ENCODE measurements around the gene SOCS2.

SOCS2 gene

DNA sequence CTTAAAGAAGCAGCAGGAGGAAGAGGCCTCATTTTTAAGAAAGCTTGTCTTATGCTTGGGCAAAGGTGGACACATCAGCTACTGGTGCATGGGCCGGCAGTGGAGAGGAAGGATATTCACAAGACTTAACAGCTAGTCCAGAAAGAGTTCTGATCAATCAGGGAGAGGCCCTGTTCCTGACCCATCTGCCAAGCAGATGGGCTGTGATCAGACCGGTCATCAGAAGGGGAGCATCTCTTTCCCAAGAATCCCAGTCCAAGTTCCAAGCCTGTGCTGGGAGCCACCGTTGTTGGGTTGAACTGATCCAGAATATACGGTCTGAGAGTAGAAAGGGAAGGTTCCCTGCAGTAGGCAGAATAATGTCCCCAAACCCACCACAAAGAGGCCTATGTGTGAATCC is 32.7 kb upstream of the SOCS2 start:
- ATAC-seq: no peak
- no peak for TF ChIP-seq ISL1 (CRISPR knock-in tag; IDR thresholded peaks at IDR 0.05)
- TF ChIP-seq ZNF565 (CRISPR knock-in tag; conservative IDR thresholded peaks at IDR 0.05; ENCODE audit: low read depth): no peak
- TF ChIP-seq, protein P1, sequence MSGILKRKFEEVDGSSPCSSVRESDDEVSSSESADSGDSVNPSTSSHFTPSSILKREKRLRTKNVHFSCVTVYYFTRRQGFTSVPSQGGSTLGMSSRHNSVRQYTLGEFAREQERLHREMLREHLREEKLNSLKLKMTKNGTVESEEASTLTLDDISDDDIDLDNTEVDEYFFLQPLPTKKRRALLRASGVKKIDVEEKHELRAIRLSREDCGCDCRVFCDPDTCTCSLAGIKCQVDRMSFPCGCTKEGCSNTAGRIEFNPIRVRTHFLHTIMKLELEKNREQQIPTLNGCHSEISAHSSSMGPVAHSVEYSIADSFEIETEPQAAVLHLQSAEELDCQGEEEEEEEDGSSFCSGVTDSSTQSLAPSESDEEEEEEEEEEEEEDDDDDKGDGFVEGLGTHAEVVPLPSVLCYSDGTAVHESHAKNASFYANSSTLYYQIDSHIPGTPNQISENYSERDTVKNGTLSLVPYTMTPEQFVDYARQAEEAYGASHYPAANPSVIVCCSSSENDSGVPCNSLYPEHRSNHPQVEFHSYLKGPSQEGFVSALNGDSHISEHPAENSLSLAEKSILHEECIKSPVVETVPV (CRISPR knock-in tag; IDR thresholded peaks at IDR 0.05): no peak
- no peak for TF ChIP-seq CSDC2 (CRISPR knock-in tag; IDR thresholded peaks at IDR 0.05)
- no peak for TF ChIP-seq OSR1 (CRISPR knock-in tag; IDR thresholded peaks at IDR 0.05)
- TF ChIP-seq CREB5 (CRISPR knock-in tag; IDR thresholded peaks at IDR 0.05; ENCODE audit: low read depth): no peak
- TF ChIP-seq GLIS3 (CRISPR knock-in tag; IDR thresholded peaks at IDR 0.05): no peak

GRCh38 chr12:93540466-93540865 is 32.0 kb upstream of the SOCS2 start:
- no peak for TF ChIP-seq BACH2 (CRISPR knock-in tag; IDR thresholded peaks at IDR 0.05; ENCODE audit: borderline replicate concordance)
- no peak for TF ChIP-seq RARB (CRISPR knock-in tag; IDR thresholded peaks at IDR 0.05)
- TF ChIP-seq ZNF565 (CRISPR knock-in tag; conservative IDR thresholded peaks at IDR 0.05; ENCODE audit: low read depth): no peak
- no peak for TF ChIP-seq CREB5 (CRISPR knock-in tag; IDR thresholded peaks at IDR 0.05; ENCODE audit: low read depth)
- TF ChIP-seq SNAI2 (CRISPR knock-in tag; IDR thresholded peaks at IDR 0.05): no peak
- TF ChIP-seq, protein P2, sequence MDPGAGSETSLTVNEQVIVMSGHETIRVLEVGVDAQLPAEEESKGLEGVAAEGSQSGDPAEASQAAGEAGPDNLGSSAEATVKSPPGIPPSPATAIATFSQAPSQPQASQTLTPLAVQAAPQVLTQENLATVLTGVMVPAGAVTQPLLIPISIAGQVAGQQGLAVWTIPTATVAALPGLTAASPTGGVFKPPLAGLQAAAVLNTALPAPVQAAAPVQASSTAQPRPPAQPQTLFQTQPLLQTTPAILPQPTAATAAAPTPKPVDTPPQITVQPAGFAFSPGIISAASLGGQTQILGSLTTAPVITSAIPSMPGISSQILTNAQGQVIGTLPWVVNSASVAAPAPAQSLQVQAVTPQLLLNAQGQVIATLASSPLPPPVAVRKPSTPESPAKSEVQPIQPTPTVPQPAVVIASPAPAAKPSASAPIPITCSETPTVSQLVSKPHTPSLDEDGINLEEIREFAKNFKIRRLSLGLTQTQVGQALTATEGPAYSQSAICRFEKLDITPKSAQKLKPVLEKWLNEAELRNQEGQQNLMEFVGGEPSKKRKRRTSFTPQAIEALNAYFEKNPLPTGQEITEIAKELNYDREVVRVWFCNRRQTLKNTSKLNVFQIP (CRISPR knock-in tag; IDR thresholded peaks at IDR 0.05; ENCODE audit: borderline replicate concordance, low read depth): no peak
- TF ChIP-seq GLIS3 (CRISPR knock-in tag; IDR thresholded peaks at IDR 0.05): no peak
- no peak for TF ChIP-seq ARNTL (CRISPR knock-in tag; IDR thresholded peaks at IDR 0.05; ENCODE audit: borderline replicate concordance, low read depth)
- no peak for TF ChIP-seq ESRRG (CRISPR knock-in tag; IDR thresholded peaks at IDR 0.05)
- no peak for TF ChIP-seq OSR1 (CRISPR knock-in tag; IDR thresholded peaks at IDR 0.05)
- no peak for TF ChIP-seq ZNF8 (CRISPR knock-in tag; IDR thresholded peaks at IDR 0.05)
- TF ChIP-seq ISL1 (CRISPR knock-in tag; IDR thresholded peaks at IDR 0.05): no peak
- no peak for TF ChIP-seq ZC3H10 (CRISPR knock-in tag; IDR thresholded peaks at IDR 0.05)
- TF ChIP-seq ZFP3 (CRISPR knock-in tag; IDR thresholded peaks at IDR 0.05): no peak
- no peak for TF ChIP-seq PPARA (CRISPR knock-in tag; IDR thresholded peaks at IDR 0.05; ENCODE audit: borderline replicate concordance)
- TF ChIP-seq ZFP30 (CRISPR knock-in tag; IDR thresholded peaks at IDR 0.05): no peak
- no peak for TF ChIP-seq TSHZ2 (CRISPR knock-in tag; IDR thresholded peaks at IDR 0.05)
- no peak for ATAC-seq

- ATAC-seq: no peak
- no peak for TF ChIP-seq ZC3H10 (CRISPR knock-in tag; IDR thresholded peaks at IDR 0.05)
- TF ChIP-seq OSR1 (CRISPR knock-in tag; IDR thresholded peaks at IDR 0.05): no peak
- no peak for TF ChIP-seq TCF4 (CRISPR knock-in tag; IDR thresholded peaks at IDR 0.05; ENCODE audit: borderline replicate concordance)
- TF ChIP-seq RARB (CRISPR knock-in tag; IDR thresholded peaks at IDR 0.05): no peak
- TF ChIP-seq PPARA (CRISPR knock-in tag; IDR thresholded peaks at IDR 0.05; ENCODE audit: borderline replicate concordance): no peak
- TF ChIP-seq ARNTL (CRISPR knock-in tag; IDR thresholded peaks at IDR 0.05; ENCODE audit: borderline replicate concordance, low read depth): no peak
- TF ChIP-seq, protein P1 (CRISPR knock-in tag; IDR thresholded peaks at IDR 0.05): no peak
- no peak for TF ChIP-seq CSDC2 (CRISPR knock-in tag; IDR thresholded peaks at IDR 0.05)
- no peak for TF ChIP-seq ZFP3 (CRISPR knock-in tag; IDR thresholded peaks at IDR 0.05)
- TF ChIP-seq ESRRG (CRISPR knock-in tag; IDR thresholded peaks at IDR 0.05): no peak
Observed at GRCh38 chr12:93541578-93542225, 30.8 kb upstream of the SOCS2 start.
